Activated CD8-positive, alpha-beta memory T cell treated with anti-CD3 and anti-CD28 coated beads for 36 hours (primary cell): ENCODE data around the gene LRRC27. TPM values are rescaled to one million over a fixed set of nuclear protein-coding genes. Genes with fewer than 3 reads are reported as not detected.

Experiments
- CTCF ChIA-PET: fragments of 350-600 bp; sonication (Branson Sonifier 250); formaldehyde crosslinking; loops from one replicate; lab custom pipeline; 2021; ENCODE audit warnings: antibody characterized with exemption; lab: Charles Lee
- POLR2A ChIA-PET: fragments of 350-600 bp; sonication (Branson Sonifier 250); formaldehyde crosslinking; loops from one replicate; lab custom pipeline; 2021; ENCODE audit warnings: antibody characterized with exemption; lab: Charles Lee
- total RNA-seq, 2 experiments: library from RNA; stranded (reverse); gene quantifications; one replicate each; pipeline ENCODE4 v1.2.3, GENCODE V29; 2021

Gene LRRC27
- total RNA-seq, 2 experiments from 2014 or later: 2.4 to 3.4 TPM

DNA sequence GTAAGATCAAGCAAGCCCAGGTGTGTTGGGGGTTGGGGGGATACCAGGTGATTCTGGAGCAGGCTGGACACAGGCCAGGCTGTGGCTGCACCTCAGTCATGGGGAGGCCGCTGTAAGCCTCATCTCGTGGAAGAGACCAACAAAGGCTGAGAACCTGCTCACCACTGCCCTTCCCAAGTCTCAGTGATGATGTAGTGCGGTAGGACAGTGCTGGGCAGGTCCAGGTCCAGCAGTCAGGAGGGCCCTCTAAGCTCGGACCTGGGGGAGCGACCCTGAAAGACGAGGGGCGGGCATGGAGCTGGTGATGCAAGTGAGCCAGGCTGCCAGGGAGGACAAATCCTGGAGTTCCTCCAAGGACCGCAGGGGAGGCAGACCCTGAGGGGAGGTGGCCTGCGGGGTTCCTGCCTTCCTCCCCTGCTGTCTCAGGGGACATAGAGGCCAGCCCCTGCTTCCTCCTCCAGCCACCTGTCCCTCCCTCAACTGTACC is 61.7 kb downstream of the LRRC27 start:
- POLR2A ChIA-PET: no interaction called here
- CTCF ChIA-PET: no interaction called here

DNA sequence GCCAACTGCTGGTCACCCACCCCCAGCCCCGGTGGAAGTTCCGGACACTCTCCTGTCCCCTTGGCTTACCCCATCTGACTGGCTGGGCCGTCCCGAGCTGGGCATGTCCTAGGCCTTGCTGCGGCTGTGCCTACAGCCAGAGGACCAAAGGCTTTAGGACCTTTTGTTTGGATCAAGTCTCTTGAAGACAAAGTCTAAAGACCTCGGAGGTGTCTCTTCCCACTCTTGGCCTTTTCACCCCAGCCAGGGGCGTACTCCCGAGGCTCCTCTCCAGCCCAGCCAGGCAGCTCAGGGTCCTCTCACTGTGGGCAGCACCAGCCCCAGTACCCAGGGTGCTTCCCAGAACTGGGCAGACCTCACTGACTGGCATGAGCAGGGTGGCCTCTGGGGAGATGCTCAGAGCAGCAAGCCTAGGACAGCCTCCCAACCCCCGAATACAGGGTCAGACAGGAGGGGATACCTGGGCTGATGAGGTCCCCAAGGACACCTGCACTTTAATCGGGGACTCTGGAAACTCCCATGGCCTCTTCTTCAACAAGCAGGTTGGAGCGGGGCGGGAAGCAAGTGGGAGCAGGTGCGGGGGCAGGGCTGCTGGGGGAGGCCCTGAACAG is 62.3 kb downstream of the LRRC27 start:
- ChIA-PET CTCF (no interaction called here), POLR2A (no interaction called here)

DNA sequence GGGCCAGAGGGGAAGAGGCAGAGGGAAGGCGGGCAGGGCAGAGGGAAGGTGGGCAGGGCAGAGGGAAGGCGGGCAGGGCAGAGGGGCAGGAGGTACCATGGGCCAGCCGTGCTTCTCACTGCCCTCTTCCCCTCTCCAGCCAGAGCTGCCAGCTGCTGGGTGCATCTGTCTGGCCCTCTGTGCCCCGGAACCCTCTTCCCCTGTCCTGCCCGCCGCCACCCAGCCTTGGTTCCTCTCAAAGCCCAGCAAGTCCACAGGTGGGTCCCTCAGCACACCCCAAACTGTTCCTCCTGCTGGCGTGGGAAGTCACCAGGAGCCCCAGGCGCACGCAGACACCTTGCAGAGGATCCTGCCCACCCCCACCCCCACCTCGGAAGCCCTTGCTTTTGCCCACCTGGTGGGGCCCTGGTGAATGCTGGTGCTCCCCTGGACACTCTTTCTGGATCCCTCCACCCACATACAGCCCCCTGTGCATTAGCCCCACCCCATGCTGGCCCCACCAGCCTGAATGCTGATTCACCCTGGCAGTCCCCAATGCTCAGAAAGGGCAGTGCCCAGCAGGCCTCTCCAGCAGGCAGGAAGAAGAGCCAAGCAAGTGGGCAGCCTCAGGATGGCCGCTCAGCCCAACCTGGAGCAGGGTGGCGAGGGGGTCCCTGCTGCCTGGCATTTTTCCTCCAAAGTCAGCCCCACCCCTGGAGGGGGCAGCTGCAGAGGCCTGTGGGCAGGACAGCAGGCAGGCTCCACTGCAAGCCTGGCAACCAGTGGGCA is 63.1 kb downstream of the LRRC27 start:
- POLR2A ChIA-PET: no interaction called here
- CTCF ChIA-PET: no interaction called here

GRCh38 chr10:132395704-132396493 is 63.9 kb downstream of the LRRC27 start:
- CTCF ChIA-PET: no interaction called here

GRCh38 chr10:132396494-132397035 is 64.6 kb downstream of the LRRC27 start:
- POLR2A ChIA-PET: interaction anchor here (0.6 to 2.0 kb wide), 2 partner anchors 50 to 831 kb away, joined by 4 to 12 read pairs; no protein-coding TSS in a partner anchor
- CTCF ChIA-PET: no interaction called here

More at GRCh38 chr10:132395704-132396493, 63.9 kb downstream of the LRRC27 start:
- POLR2A ChIA-PET: no interaction called here

DNA sequence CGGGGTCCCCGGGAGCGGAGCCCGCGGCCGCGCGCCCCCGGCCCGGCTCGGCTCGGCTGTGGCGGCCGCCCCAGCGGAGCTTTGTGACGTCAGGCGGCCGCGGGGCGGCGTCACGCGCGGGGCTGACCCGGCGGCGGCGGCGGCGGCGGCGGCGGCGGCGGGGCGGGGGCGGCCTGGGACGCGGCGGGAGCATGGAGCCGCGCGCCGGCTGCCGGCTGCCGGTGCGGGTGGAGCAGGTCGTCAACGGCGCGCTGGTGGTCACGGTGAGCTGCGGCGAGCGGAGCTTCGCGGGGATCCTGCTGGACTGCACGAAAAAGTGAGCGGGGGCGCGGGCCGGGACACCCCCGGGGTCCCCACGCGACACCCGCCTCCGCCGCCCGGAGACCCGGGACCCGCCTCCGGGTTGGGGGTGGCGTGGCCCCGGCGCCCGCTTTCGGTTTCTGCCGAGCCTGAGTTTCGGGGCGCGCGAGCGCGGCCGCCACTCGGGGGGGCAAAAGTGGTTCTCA is 65.1 kb downstream of the LRRC27 start, which contains the start of gene PWWP2B:
PWWP2B (plus strand) TSS at position 165 of the 506 bp plus-strand sequence; CDS start at position 192, 27 bp downstream.
- POLR2A ChIA-PET: interaction anchor here (0.6 to 2.0 kb wide), 2 partner anchors 50 to 831 kb away, joined by 4 to 12 read pairs; no protein-coding TSS in a partner anchor
- CTCF ChIA-PET: no interaction called here

- ChIA-PET POLR2A (interaction anchor here (2.0 kb wide), 1 partner anchor 49 kb away, joined by 12 read pairs; no protein-coding TSS in a partner anchor), CTCF (interaction anchor here (1.0 kb wide), 1 partner anchor 49 kb away, joined by 5 read pairs; no protein-coding TSS in a partner anchor)
Measured at GRCh38 chr10:132397671-132398565, 65.9 kb downstream of the LRRC27 start.

DNA sequence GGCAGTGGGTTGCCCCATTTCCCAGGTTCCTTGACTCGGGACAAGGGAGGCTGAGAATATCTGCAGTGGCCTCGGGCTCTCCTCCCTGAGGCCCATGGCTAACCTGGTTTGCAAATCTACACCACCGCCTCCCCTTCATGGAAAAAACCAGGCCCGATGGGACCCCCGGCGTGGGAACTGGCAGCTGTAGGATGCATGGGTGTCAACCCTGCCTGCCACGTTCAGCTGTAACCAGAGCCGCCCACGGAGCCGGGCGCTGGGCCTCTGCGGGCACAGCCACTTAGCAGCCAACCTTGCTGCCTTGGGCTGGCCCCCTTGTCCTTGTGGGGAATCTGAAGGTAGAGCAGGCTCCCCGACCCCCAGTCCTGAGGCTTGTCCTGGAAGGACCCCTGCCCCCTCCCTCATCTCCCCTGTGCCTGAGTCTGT is 66.6 kb downstream of the LRRC27 start:
- POLR2A ChIA-PET: interaction anchor here (2.0 kb wide), 1 partner anchor 48 kb away, joined by 12 read pairs; no protein-coding TSS in a partner anchor
- CTCF ChIA-PET: interaction anchor here (1.0 kb wide), 1 partner anchor 48 kb away, joined by 5 read pairs; no protein-coding TSS in a partner anchor

DNA sequence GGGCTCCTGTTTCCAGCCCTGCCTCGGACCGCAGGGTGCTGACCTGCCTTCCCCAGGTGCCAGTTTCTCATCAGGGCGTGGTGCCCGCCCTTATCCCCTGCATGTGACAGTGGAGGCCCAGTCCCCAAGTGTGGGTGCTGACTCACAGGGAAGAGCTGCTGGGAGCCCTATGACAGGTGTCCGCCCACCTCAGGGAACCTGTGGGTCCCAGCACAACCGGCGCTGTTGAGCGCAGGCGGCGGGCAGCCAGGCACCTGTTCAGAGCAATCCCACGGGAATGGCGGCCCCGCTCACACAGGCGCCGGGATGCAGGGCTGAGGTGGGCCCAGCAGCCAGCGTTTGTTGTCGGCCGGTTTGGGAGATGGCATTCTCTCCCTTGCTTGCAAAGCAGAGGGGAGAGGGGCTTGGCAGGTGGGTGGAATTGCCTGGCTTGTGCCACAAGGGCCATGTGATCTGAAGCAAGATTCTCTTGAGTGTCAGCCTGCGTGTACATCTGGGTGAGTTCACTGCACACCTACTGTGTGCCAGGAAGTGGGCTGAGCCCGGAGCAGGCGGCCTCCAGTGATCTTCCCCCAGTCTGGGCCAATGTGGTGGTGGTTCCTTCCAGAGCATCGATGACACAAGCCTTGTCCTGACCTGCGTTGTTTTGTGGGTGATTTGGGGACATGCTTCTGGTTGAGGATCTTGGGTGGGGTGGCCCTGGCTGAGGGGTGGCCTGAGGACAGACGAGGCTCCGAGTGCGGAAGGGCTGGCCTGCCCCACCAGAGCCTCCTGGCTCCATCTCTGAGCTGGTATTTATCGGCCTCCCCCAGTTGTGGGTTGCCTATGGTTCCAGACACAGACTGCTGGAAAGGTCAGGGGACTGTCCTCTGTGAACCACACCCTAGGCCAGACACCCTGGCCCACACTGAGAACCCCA is 67.4 kb downstream of the LRRC27 start:
- CTCF ChIA-PET: no interaction called here

GRCh38 chr10:132400041-132400546 is 68.1 kb downstream of the LRRC27 start:
- ChIA-PET POLR2A (no interaction called here), CTCF (no interaction called here)

More for the DNA sequence above, 67.4 kb downstream of the LRRC27 start:
- POLR2A ChIA-PET: no interaction called here

GRCh38 chr10:132400547-132401151 is 68.7 kb downstream of the LRRC27 start:
- ChIA-PET POLR2A (no interaction called here), CTCF (no interaction called here)

DNA sequence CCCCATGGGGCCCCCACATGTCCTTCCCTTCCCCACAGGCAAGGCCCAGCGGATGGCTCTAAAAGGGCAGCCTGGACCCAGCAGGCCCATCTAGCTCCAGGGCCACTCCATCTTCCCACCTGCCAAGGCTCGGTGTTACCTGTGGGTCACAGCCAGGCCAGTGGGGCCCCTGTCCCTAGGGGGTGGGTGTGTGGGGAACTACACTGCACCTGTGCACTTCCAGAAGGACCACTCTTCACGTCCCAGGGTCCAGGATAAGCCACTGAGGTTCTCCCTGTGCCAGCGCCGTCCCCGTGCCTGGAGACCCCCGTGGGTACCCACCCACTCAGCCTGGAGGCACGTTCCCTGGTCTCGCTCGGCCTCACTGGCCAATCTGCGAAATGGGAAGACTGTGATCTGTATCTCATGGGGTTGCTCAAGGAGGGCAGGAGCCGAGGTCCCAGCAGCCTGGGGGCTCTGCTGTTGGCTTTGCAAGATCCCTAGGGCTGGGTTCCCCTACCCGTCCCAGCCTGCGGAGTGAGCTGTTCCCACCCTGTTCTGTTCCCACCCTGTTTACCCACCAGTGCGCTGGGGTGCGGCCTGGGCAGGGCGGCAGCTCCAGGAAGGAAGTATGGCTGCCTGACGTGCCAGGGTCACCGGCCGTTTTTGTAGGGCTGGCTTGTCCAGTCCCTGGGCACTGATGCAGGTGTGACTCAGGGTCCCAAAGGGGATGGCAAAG is 69.6 kb downstream of the LRRC27 start:
- CTCF ChIA-PET: no interaction called here
- POLR2A ChIA-PET: no interaction called here

- POLR2A ChIA-PET: no interaction called here
- CTCF ChIA-PET: no interaction called here
Measured at GRCh38 chr10:132402781-132403241, 70.8 kb downstream of the LRRC27 start.

GRCh38 chr10:132403511-132404168 is 71.6 kb downstream of the LRRC27 start:
- POLR2A ChIA-PET: no interaction called here

More at GRCh38 chr10:132403511-132404168, 71.6 kb downstream of the LRRC27 start:
- CTCF ChIA-PET: interaction anchor here (1.1 kb wide), 1 partner anchor 41 kb away, joined by 3 read pairs; no protein-coding TSS in a partner anchor
